CD4-positive, alpha-beta T cell treated with Interferon gamma for 1 hour (primary cell): ENCODE data around the gene CACNB4.

Source experiments
- DNase-seq: peaks from one replicate; pipeline ENCODE4 v3.0.0-alpha.2; 2020

Gene CACNB4

GRCh38 chr2:151843691-151844061 is 255.2 kb downstream of the CACNB4 start:
- DNase-seq = no peak

- DNase-seq = no peak
Observed at GRCh38 chr2:151842830-151843690, 255.8 kb downstream of the CACNB4 start.

- DNase-seq = no peak
Observed at GRCh38 chr2:151841047-151841424, 257.8 kb downstream of the CACNB4 start.

- DNase-seq = no peak
Observed at GRCh38 chr2:151840216-151841046, 258.4 kb downstream of the CACNB4 start.

- no peak for DNase-seq
Observed at GRCh38 chr2:151837926-151838325, 260.9 kb downstream of the CACNB4 start.

GRCh38 chr2:151833984-151834383 is 264.9 kb downstream of the CACNB4 start:
- no peak for DNase-seq

GRCh38 chr2:151830961-151831360 is 267.9 kb downstream of the CACNB4 start:
- no peak for DNase-seq

- DNase-seq = no peak
Observed at GRCh38 chr2:151828890-151829324, 269.9 kb downstream of the CACNB4 start.

GRCh38 chr2:151828143-151828889 is 270.5 kb downstream of the CACNB4 start, which contains the start of gene ARL5A:
Gene ARL5A, minus strand, starts transcription at chr2:151828421. Its CDS starts 245 bp downstream, at chr2:151828176.
- peak; percentile 95 for DNase-seq

- DNase-seq = peak; percentile 6
Observed at GRCh38 chr2:151827564-151828142, 271.2 kb downstream of the CACNB4 start.

GRCh38 chr2:151826737-151827157 is 272.1 kb downstream of the CACNB4 start:
- DNase-seq = no peak

- no peak for DNase-seq
Observed at GRCh38 chr2:151824886-151825285, 274.0 kb downstream of the CACNB4 start.

- no peak for DNase-seq
Observed at GRCh38 chr2:151823651-151824050, 275.2 kb downstream of the CACNB4 start.

GRCh38 chr2:151819920-151820319 is 278.9 kb downstream of the CACNB4 start:
- no peak for DNase-seq

- DNase-seq = no peak
Observed at GRCh38 chr2:151817929-151818328, 280.9 kb downstream of the CACNB4 start.

GRCh38 chr2:151816843-151817242 is 282.0 kb downstream of the CACNB4 start:
- DNase-seq = no peak

GRCh38 chr2:151815821-151816489 is 282.9 kb downstream of the CACNB4 start:
- no peak for DNase-seq

GRCh38 chr2:151810489-151810888 is 288.4 kb downstream of the CACNB4 start:
- DNase-seq = no peak

GRCh38 chr2:151809073-151809383 is 289.8 kb downstream of the CACNB4 start:
- DNase-seq = no peak

- DNase-seq = no peak
Observed at GRCh38 chr2:151808258-151809072, 290.4 kb downstream of the CACNB4 start.

GRCh38 chr2:151805961-151806360 is 292.9 kb downstream of the CACNB4 start:
- no peak for DNase-seq
